Lung (tissue), 12 donors: ENCODE data around the gene MAP4. TPM values are rescaled to one million over a fixed set of nuclear protein-coding genes. Genes with fewer than 3 reads are reported as not detected.

Experiments
- ATAC-seq: fragments of 200-7000 bp; cut with Tn5 transposase; one replicate; pipeline ENCODE4 v1.9.1; 2020; ENCODE audit warnings: moderate number of reproducible peaks; ENCODE audit not compliant: insufficient read depth, low FRiP score
- DNase-seq, 3 donors: peaks; one replicate each; pipeline ENCODE4 v3.0.0-alpha.2; 2013 to 2017
- H3K27ac ChIP-seq, 2 donors: one replicate each; pipeline ENCODE4 v1.5.1; 2013; ENCODE audit warnings: mild to moderate bottlenecking in 2 of 2, moderate library complexity in 2 of 2, control low read depth in 1 of 2, inconsistent platforms in 1 of 2, low read depth in 1 of 2, low read length in 1 of 2
- H3K27me3 ChIP-seq, 3 donors: one replicate each; pipeline ENCODE4 v1.5.1; 2013; ENCODE audit warnings: low read length in 2 of 3; ENCODE audit not compliant: control insufficient read depth in 3 of 3, insufficient read depth in 3 of 3
- H3K36me3 ChIP-seq, 4 donors: one replicate each; pipeline ENCODE4 v1.5.1; 2013; ENCODE audit warnings: low read length in 4 of 4, mild to moderate bottlenecking in 1 of 4, moderate library complexity in 1 of 4; ENCODE audit not compliant: control insufficient read depth in 4 of 4, insufficient read depth in 4 of 4
- H3K4me1 ChIP-seq, 5 donors: one replicate each; pipeline ENCODE4 v1.5.1; 2013; ENCODE audit warnings: low read length in 5 of 5, mild to moderate bottlenecking in 2 of 5, moderate library complexity in 1 of 5; ENCODE audit not compliant: control insufficient read depth in 5 of 5, insufficient read depth in 5 of 5
- H3K4me3 ChIP-seq: one replicate; pipeline ENCODE4 v1.5.1; 2013; ENCODE audit warnings: mild to moderate bottlenecking, control low read depth, moderate library complexity
- H3K9ac ChIP-seq, 2 donors: one replicate each; pipeline ENCODE4 v1.5.1; 2013; ENCODE audit warnings: low read length in 2 of 2, control low read depth in 1 of 2; ENCODE audit not compliant: insufficient read depth in 1 of 2
- H3K9me3 ChIP-seq, 4 donors: one replicate each; pipeline ENCODE4 v1.5.1; 2013; ENCODE audit warnings: low read length in 3 of 4, mild to moderate bottlenecking in 1 of 4, moderate library complexity in 1 of 4; ENCODE audit not compliant: control insufficient read depth in 4 of 4, insufficient read depth in 3 of 4
- CTCF ChIP-seq: IDR thresholded peaks from 2 replicates; pipeline ENCODE4 v1.5.1; 2012; ENCODE audit warnings: mild to moderate bottlenecking; ENCODE audit errors: control extremely low read depth, extremely low read depth
- WGBS, 2 donors: extraction: QIAGEN DNeasy Blood & Tissue Kit; methylation state at CpG; one replicate each; pipeline ENCODE4 v1.1.7; 2013; 5-methylcytosine and 5-hydroxymethylcytosine counted together
- polyA plus RNA-seq, 2 donors: library from polyadenylated mRNA; stranded (reverse); fragments of 200-250 nt; gene quantifications; one replicate each; pipeline ENCODE4 v1.2.1, GENCODE V29; 2013
- total RNA-seq, 2 donors: library from RNA; depleted of rRNA in 1 of 2; stranded (reverse); fragments of >200 nt in 1 of 2; gene quantifications; one replicate each; pipeline ENCODE4 v1.2.1, GENCODE V29; 2014 to 2021
- donor health status: control.
- donor health status: control.
- donor health status: Bipolar disorder and iron deficiency.
- donor health status: healthy.
- donor health status: DM: yes; HTN: yes; CAD: no.

MAP4 gene
- total and polyA plus RNA-seq, 4 donors = 62.6 to 203 (median 84.9) TPM

- H3K9ac ChIP-seq = no peak overlapping the region
- H3K9me3 ChIP-seq = no peaks in the 10 kb centered on the region
- no peaks in the 10 kb centered on the region for H3K27me3 ChIP-seq
- ATAC-seq (no peak), DNase-seq (no peak)
- 96% methylated on average over 5 of the region's 5 CpGs for WGBS, 2 donors
- H3K4me3 ChIP-seq = no peak overlapping the region
- H3K4me1 ChIP-seq = peaks cover 0 to 8% (median 0%) of the 10 kb centered on the region in 5 donors
- H3K36me3 ChIP-seq = peaks cover 0 to 8% (median 2%) of the 10 kb centered on the region in 4 donors
- TF ChIP-seq CTCF = no peak
- H3K27ac ChIP-seq = no peak overlapping the region
Observed at GRCh38 chr3:48004694-48005093, 11.5 kb downstream of the MAP4 start.

DNA sequence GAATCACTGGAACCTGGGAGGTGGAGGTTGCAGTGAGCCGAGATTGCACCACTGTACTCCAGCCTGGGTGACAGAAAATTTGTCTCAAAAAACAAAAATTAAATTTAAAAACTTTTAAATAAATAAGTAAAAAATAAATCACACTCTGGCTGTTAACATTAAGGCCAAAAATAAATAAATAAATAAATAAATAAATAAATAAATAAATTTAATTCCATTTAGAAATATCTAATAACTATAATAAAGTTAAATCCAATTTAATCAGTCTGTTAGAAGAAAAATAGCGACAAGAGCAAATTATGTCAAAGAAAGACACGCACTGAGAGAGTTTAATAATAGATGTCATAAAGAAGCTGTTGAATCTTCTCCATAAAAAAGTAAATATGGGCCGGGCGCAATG is 13.4 kb downstream of the MAP4 start:
- Histone ChIP-seq H3K4me1 (peaks cover 0 to 14% (median 0%) of the 10 kb centered on the region in 5 donors), H3K4me3 (no peak overlapping the region), H3K9me3 (no peaks in the 10 kb centered on the region), H3K27ac (no peak overlapping the region), H3K36me3 (peaks cover 0 to 4% (median under 1%) of the 10 kb centered on the region in 4 donors), H3K9ac (no peak overlapping the region), H3K27me3 (no peaks in the 10 kb centered on the region)
- 97% methylated on average over 5 of the region's 5 CpGs for WGBS, 2 donors
- no peak for DNase-seq
- ATAC-seq = no peak
- TF ChIP-seq CTCF = no peak

DNA sequence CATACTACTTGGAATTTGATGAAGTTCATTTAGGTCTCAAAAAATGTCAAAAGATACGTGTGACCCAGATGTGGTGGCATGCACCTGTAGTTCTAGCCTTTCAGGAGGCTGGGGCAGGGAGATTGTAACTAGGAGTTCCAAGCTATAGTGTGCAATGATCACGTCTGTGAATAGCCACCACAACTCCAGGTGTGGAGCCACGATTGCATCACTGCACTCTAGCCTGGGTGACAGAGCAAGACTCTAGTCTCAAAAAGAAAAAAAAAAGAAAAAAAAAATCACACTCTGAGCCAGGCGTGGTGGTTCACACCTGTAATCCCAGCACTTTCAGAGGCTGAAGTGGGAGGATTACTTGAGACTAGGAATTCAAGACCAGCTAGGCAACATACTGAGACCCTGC is 14.2 kb downstream of the MAP4 start:
- 74 to 82% methylated on average over 4 of the region's 4 CpGs for WGBS, 2 donors
- TF ChIP-seq CTCF = no peak

GRCh38 chr3:48000212-48000611 is 16.0 kb downstream of the MAP4 start:
- WGBS, 2 donors = 93 to 96% methylated on average over 2 of the region's 2 CpGs

More for the DNA sequence above, 14.2 kb downstream of the MAP4 start:
- no peak overlapping the region for H3K27ac ChIP-seq
- no peak overlapping the region for H3K9ac ChIP-seq
- peaks cover 0 to 14% (median 0%) of the 10 kb centered on the region in 5 donors for H3K4me1 ChIP-seq
- ATAC-seq (no peak), DNase-seq (no peak)
- H3K27me3 ChIP-seq = no peaks in the 10 kb centered on the region
- peaks cover 0 to 4% (median under 1%) of the 10 kb centered on the region in 4 donors for H3K36me3 ChIP-seq
- H3K4me3 ChIP-seq = no peak overlapping the region
- no peaks in the 10 kb centered on the region for H3K9me3 ChIP-seq

More at GRCh38 chr3:48000212-48000611, 16.0 kb downstream of the MAP4 start:
- H3K9me3 ChIP-seq = no peaks in the 10 kb centered on the region
- peaks cover 0 to 4% (median under 1%) of the 10 kb centered on the region in 4 donors for H3K36me3 ChIP-seq
- ATAC-seq (no peak), DNase-seq (no peak)
- H3K4me3 ChIP-seq = no peak overlapping the region
- no peak overlapping the region for H3K27ac ChIP-seq
- no peak overlapping the region for H3K9ac ChIP-seq
- no peaks in the 10 kb centered on the region for H3K27me3 ChIP-seq
- peaks cover 0 to 19% (median 0%) of the 10 kb centered on the region in 5 donors for H3K4me1 ChIP-seq
- TF ChIP-seq CTCF = no peak
